ENCODE measurements around the gene MLLT6. TPM values are rescaled to one million over a fixed set of nuclear protein-coding genes. Genes with fewer than 3 reads are reported as not detected.

The MLLT6 gene
- total and polyA plus RNA-seq, 2 of the 13 experiments (the other 11 are each of a cell fraction or from before 2014, with no cell fraction given), result 50.7 to 69.5 TPM

DNA sequence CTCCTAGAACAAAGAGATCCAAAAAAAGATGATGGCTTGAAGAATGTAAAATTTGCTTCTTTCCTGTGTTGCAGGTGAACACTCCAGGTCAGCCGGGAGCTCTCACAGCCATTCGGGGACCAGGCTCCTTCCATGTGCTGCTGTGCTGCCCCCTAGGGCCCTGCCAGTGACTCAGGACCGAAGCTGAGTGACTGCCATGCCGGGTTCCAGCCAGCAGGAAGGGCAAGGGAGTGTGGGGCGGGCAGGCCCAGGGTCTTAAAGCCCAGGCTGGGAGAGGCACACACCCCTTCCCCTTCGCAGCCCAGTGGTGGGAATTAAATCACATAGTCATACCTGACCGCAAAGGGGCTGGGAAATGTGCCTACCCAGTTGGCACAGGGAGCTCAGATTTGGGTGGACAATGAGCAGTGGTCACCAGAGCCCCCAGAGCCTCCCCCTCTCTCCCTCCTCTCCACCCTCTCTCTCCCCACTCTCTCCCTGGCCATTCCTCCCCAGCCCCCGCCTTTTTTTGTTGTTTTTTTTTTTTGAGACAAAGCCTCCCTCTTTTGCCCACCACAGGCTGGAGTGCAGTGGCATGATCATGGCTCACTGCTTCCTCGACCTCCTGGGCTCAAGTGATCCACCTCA is 41.8 kb upstream of the MLLT6 start (continued):
- TF ChIP-seq, protein P1, sequence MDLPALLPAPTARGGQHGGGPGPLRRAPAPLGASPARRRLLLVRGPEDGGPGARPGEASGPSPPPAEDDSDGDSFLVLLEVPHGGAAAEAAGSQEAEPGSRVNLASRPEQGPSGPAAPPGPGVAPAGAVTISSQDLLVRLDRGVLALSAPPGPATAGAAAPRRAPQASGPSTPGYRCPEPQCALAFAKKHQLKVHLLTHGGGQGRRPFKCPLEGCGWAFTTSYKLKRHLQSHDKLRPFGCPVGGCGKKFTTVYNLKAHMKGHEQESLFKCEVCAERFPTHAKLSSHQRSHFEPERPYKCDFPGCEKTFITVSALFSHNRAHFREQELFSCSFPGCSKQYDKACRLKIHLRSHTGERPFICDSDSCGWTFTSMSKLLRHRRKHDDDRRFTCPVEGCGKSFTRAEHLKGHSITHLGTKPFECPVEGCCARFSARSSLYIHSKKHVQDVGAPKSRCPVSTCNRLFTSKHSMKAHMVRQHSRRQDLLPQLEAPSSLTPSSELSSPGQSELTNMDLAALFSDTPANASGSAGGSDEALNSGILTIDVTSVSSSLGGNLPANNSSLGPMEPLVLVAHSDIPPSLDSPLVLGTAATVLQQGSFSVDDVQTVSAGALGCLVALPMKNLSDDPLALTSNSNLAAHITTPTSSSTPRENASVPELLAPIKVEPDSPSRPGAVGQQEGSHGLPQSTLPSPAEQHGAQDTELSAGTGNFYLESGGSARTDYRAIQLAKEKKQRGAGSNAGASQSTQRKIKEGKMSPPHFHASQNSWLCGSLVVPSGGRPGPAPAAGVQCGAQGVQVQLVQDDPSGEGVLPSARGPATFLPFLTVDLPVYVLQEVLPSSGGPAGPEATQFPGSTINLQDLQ (CRISPR knock-in tag; IDR thresholded peaks at IDR 0.05), result no peak
- no peak for TF ChIP-seq ZNF430 (CRISPR knock-in tag; IDR thresholded peaks at IDR 0.05)
- peak; percentile 54 for TF ChIP-seq ZNF883 (CRISPR knock-in tag; IDR thresholded peaks at IDR 0.05; ENCODE audit: not compliant biosample characterization)
- 0 out of 2 replicates have a peak, but pooled peaks have one; percentile 27 for TF ChIP-seq JUN (CRISPR knock-in tag; IDR thresholded peaks at IDR 0.05)
- TF ChIP-seq HMG20A (CRISPR knock-in tag; IDR thresholded peaks at IDR 0.05; ENCODE audit: borderline replicate concordance), result no peak; the same call in 1 of the 2 replicates
- TF ChIP-seq ZNF724P (CRISPR knock-in tag; IDR thresholded peaks at IDR 0.05; ENCODE audit: borderline replicate concordance), result 0 out of 2 replicates have a peak, but pooled peaks have one; percentile 31
- TF ChIP-seq, protein P2, sequence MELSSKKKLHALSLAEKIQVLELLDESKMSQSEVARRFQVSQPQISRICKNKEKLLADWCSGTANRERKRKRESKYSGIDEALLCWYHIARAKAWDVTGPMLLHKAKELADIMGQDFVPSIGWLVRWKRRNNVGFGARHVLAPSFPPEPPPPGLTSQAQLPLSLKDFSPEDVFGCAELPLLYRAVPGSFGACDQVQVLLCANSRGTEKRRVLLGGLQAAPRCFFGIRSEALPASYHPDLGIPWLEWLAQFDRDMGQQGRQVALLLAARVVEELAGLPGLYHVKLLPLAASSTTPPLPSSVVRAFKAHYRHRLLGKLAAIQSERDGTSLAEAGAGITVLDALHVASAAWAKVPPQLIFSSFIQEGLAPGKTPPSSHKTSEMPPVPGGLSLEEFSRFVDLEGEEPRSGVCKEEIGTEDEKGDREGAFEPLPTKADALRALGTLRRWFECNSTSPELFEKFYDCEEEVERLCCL (CRISPR knock-in tag; IDR thresholded peaks at IDR 0.05; ENCODE audit: borderline replicate concordance), result no peak
- TF ChIP-seq ZNF124 (CRISPR knock-in tag; IDR thresholded peaks at IDR 0.05), result peak; percentile 83
- TF ChIP-seq, protein P3, sequence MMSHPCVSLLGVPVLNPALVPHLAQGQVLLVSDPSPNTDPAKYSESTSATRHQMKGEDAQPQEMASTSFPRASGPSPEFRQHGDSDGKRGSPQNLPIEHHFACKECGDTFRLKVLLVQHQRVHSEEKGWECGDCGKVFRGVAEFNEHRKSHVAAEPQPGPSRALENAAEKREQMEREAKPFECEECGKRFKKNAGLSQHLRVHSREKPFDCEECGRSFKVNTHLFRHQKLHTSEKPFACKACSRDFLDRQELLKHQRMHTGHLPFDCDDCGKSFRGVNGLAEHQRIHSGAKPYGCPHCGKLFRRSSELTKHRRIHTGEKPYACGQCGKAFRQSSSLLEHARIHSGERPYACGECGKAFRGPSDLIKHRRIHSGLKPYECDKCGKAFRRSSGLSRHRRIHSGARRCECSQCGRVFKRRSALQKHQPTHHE (CRISPR knock-in tag; IDR thresholded peaks at IDR 0.05; ENCODE audit: borderline replicate concordance), result peak; percentile 75; the same call in 1 of the 2 replicates
- TF ChIP-seq ZMYM2 (CRISPR knock-in tag; IDR thresholded peaks at IDR 0.05), result no peak; the same call in 1 of the 2 replicates
- 0 out of 2 replicates have a peak, but pooled peaks have one; percentile 42 for TF ChIP-seq AKAP8 (CRISPR knock-in tag; IDR thresholded peaks at IDR 0.05)
- no peak for TF ChIP-seq ZNF138 (CRISPR knock-in tag; IDR thresholded peaks at IDR 0.05; ENCODE audit: low read depth)
- peak; percentile 90 for TF ChIP-seq HOXA3 (CRISPR knock-in tag; IDR thresholded peaks at IDR 0.05)
- TF ChIP-seq ZFYVE20 (CRISPR knock-in tag; IDR thresholded peaks at IDR 0.05; ENCODE audit: borderline replicate concordance, low read depth), result no peak
- no peak for TF ChIP-seq ZFP82 (CRISPR knock-in tag; IDR thresholded peaks at IDR 0.05; ENCODE audit: borderline replicate concordance)
- peak; percentile 96 for TF ChIP-seq TARDBP (CRISPR knock-in tag; IDR thresholded peaks at IDR 0.05)
- peak; percentile 53; the same call in 1 of the 2 replicates for TF ChIP-seq ZFP1 (CRISPR knock-in tag; IDR thresholded peaks at IDR 0.05)
- TF ChIP-seq, protein P4, sequence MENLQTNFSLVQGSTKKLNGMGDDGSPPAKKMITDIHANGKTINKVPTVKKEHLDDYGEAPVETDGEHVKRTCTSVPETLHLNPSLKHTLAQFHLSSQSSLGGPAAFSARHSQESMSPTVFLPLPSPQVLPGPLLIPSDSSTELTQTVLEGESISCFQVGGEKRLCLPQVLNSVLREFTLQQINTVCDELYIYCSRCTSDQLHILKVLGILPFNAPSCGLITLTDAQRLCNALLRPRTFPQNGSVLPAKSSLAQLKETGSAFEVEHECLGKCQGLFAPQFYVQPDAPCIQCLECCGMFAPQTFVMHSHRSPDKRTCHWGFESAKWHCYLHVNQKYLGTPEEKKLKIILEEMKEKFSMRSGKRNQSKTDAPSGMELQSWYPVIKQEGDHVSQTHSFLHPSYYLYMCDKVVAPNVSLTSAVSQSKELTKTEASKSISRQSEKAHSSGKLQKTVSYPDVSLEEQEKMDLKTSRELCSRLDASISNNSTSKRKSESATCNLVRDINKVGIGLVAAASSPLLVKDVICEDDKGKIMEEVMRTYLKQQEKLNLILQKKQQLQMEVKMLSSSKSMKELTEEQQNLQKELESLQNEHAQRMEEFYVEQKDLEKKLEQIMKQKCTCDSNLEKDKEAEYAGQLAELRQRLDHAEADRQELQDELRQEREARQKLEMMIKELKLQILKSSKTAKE (CRISPR knock-in tag; IDR thresholded peaks at IDR 0.05; ENCODE audit: borderline replicate concordance), result no peak
- TF ChIP-seq HNRNPH1 (optimal IDR thresholded peaks at IDR 0.05; ENCODE audit: low read depth, low read length), result no peak
- no peak for TF ChIP-seq ZNF383 (CRISPR knock-in tag; IDR thresholded peaks at IDR 0.05; ENCODE audit: borderline replicate concordance)
- TF ChIP-seq ZNF564 (CRISPR knock-in tag; IDR thresholded peaks at IDR 0.05), result 0 out of 2 replicates have a peak, but pooled peaks have one; percentile 59

All from HepG2 (cell line).